GM12875 (cell line): ENCODE data around the gene NUMBL.

Experiments
- H3K4me3 ChIP-seq: one replicate; pipeline ENCODE4 v1.5.1; 2011; ENCODE audit warnings: low read depth, low read length, control low read depth
- CTCF ChIP-seq: IDR thresholded peaks from 2 replicates; pipeline ENCODE4 v1.5.1; 2011; ENCODE audit warnings: low read depth, mild to moderate bottlenecking, control low read depth, inconsistent platforms, low read length, moderate library complexity, borderline replicate concordance; ENCODE audit not compliant: insufficient read depth

The NUMBL gene

GRCh38 chr19:40693150-40693788 is 2.8 kb upstream of the NUMBL start:
- TF ChIP-seq CTCF, result no peak
- H3K4me3 ChIP-seq, result no peak overlapping the region

- no peak for TF ChIP-seq CTCF
- H3K4me3 ChIP-seq, result no peak overlapping the region
These were observed 1.7 kb upstream of the NUMBL start for GRCh38 chr19:40692212-40692551.

- H3K4me3 ChIP-seq, result no peak overlapping the region
- no peak for TF ChIP-seq CTCF
These were observed 1.2 kb upstream of the NUMBL start for GRCh38 chr19:40691421-40692211.

DNA sequence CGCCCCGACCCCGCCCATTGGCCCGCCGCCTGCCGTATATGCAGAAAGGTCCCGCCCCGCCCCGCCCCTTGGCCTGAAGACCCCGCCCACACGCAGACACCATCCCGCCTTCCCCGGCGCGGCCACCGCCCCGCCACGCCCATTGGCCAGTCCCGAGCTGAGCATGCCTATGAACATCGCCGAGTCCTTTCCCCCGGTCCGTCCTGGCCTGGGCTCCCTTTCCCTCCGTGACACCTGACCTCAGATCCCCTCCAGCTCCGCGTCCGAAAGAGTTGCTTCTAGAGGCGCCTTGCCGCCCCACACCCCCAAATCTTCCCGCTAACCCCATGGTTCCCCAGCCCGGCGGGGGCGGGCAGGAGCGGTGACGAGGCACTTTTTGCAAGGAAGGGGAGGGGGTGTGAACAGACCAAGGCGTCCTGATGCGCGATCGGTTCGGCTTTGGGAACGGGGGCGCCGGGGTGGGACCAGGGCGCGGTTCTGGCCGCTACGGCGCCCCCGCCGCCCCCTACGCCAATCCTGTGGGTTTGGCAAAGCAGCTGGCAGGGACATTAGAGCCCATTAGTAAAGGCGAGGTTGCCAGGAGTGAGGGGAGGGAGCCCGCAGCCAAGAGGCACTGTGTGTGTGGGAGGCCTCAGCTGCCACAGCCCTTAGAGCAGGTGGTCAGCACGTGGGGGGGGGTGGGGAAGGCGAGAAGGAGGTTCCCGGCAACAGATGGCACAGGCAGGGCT is 406 bp upstream of the NUMBL start:
- H3K4me3 ChIP-seq, result peak overlapping the region; percentile 56
- no peak for TF ChIP-seq CTCF

GRCh38 chr19:40689339-40690049 is 957 bp downstream of the NUMBL start:
- no peak for TF ChIP-seq CTCF

GRCh38 chr19:40688987-40689338 is 1.5 kb downstream of the NUMBL start:
- TF ChIP-seq CTCF, result no peak
- no peak overlapping the region for H3K4me3 ChIP-seq

More at GRCh38 chr19:40689339-40690049, 957 bp downstream of the NUMBL start:
- no peak overlapping the region for H3K4me3 ChIP-seq
